Neural crest cell (in vitro differentiated cells): ENCODE data around the gene TRAF2. TPM values are rescaled to one million over a fixed set of nuclear protein-coding genes. Genes with fewer than 3 reads are reported as not detected.

Experiments used
- DNase-seq: peaks from one replicate; pipeline ENCODE4 v3.0.0; 2021; ENCODE audit warnings: low read depth, mixed read lengths, low spot score
- H3K27ac Mint-ChIP-seq: one replicate; pipeline ENCODE4 v1.8.0; 2021; ENCODE audit warnings: mild to moderate bottlenecking, mixed read lengths; ENCODE audit not compliant: unreplicated experiment
- H3K27me3 Mint-ChIP-seq: 2 replicates; pipeline ENCODE4 v1.8.0; 2021; ENCODE audit warnings: low read depth, mild to moderate bottlenecking, mixed read lengths
- H3K36me3 Mint-ChIP-seq: 2 replicates; pipeline ENCODE4 v1.8.0; 2021; ENCODE audit warnings: low read depth, mild to moderate bottlenecking, mixed read lengths
- H3K4me1 Mint-ChIP-seq: 2 replicates; pipeline ENCODE4 v1.8.0; 2021; ENCODE audit warnings: mixed read lengths
- H3K4me3 Mint-ChIP-seq: one replicate; pipeline ENCODE4 v1.8.0; 2021; ENCODE audit warnings: mild to moderate bottlenecking, mixed read lengths
- H3K9me3 Mint-ChIP-seq: 2 replicates; pipeline ENCODE4 v1.8.0; 2021; ENCODE audit warnings: mixed read lengths
- total RNA-seq: library from RNA; stranded (reverse); gene quantifications from 2 replicates; pipeline ENCODE4 v1.2.1, GENCODE V29; 2021
- TF ChIP-seq, protein P1 (sequence below): fragments of 200-600 bp; sonication (generic); conservative IDR thresholded peaks from 2 replicates; pipeline ENCODE4 v1.5.0; 2021; ENCODE audit warnings: antibody characterized with exemption, mild to moderate bottlenecking

TRAF2 gene
- total RNA-seq, 1 donor from 2014 or later: 30.1 TPM

GRCh38 chr9:136955202-136955942, 69.1 kb downstream of the TRAF2 start:
- DNase-seq: no peak
- Mint-ChIP-seq H3K27me3 (no peaks in the 10 kb centered on the region), H3K27ac (no peak overlapping the region), H3K9me3 (peaks cover 7% of the 10 kb centered on the region), H3K36me3 (no peaks in the 10 kb centered on the region), H3K4me1 (no peaks in the 10 kb centered on the region), H3K4me3 (no peak overlapping the region)
- TF ChIP-seq, protein P1, sequence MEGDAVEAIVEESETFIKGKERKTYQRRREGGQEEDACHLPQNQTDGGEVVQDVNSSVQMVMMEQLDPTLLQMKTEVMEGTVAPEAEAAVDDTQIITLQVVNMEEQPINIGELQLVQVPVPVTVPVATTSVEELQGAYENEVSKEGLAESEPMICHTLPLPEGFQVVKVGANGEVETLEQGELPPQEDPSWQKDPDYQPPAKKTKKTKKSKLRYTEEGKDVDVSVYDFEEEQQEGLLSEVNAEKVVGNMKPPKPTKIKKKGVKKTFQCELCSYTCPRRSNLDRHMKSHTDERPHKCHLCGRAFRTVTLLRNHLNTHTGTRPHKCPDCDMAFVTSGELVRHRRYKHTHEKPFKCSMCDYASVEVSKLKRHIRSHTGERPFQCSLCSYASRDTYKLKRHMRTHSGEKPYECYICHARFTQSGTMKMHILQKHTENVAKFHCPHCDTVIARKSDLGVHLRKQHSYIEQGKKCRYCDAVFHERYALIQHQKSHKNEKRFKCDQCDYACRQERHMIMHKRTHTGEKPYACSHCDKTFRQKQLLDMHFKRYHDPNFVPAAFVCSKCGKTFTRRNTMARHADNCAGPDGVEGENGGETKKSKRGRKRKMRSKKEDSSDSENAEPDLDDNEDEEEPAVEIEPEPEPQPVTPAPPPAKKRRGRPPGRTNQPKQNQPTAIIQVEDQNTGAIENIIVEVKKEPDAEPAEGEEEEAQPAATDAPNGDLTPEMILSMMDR: no peak

GRCh38 chr9:136955943-136956335, 69.6 kb downstream of the TRAF2 start:
- no peak for DNase-seq
- H3K36me3 Mint-ChIP-seq: no peaks in the 10 kb centered on the region
- no peaks in the 10 kb centered on the region for H3K27me3 Mint-ChIP-seq
- H3K4me1 Mint-ChIP-seq: no peaks in the 10 kb centered on the region
- no peak overlapping the region for H3K4me3 Mint-ChIP-seq
- peaks cover 7% of the 10 kb centered on the region for H3K9me3 Mint-ChIP-seq
- H3K27ac Mint-ChIP-seq: no peak overlapping the region
- TF ChIP-seq, protein P1: no peak

DNA sequence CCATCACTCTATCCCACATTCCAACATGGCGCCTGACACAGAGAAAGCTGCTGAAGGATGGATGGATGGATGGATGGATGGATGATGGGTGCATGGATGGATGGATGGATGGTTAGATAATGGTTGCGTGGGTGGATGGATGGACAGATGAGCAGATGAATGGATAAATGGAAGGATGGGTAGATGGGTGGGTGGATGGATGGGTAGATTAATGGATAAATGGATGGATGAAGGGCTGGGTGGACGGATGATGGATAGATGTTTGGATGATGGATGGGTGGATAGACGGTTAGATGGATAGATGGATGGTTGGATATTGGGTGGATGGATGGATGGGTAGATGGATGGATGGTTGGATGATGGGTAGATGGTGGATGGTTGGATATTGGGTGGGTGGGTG, 70.3 kb downstream of the TRAF2 start:
- Mint-ChIP-seq H3K4me1 (no peaks in the 10 kb centered on the region), H3K36me3 (no peaks in the 10 kb centered on the region), H3K4me3 (no peak overlapping the region), H3K27me3 (no peaks in the 10 kb centered on the region), H3K27ac (no peak overlapping the region), H3K9me3 (peaks cover 7% of the 10 kb centered on the region)
- TF ChIP-seq, protein P1: no peak
- no peak for DNase-seq

- Mint-ChIP-seq H3K4me1 (no peaks in the 10 kb centered on the region), H3K9me3 (peaks cover 7% of the 10 kb centered on the region), H3K36me3 (no peaks in the 10 kb centered on the region), H3K4me3 (no peak overlapping the region), H3K27ac (no peak overlapping the region), H3K27me3 (no peaks in the 10 kb centered on the region)
- TF ChIP-seq, protein P1: no peak
- DNase-seq: no peak
These were observed 71.1 kb downstream of the TRAF2 start for GRCh38 chr9:136957461-136957860.

DNA sequence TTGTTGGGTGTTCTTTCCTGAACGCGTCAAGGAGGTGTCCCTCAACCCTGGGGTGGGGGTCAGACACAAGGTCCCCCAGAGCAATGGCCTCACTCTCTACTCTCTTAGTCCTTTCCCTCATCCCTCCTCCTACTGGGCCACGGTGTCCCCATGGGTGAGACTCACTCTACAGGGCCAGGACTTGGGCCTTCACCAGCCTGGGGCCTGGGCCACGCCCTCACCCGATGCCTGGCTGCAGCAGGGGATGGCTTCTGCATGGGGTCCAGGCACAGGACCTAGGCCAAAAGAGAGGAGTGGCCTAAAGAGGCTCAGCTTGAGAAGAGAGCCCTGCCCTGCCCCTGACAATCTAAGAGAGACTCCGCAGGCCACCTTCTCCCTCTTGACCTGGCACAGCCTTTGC, 71.6 kb downstream of the TRAF2 start:
- no peak for DNase-seq
- H3K27ac Mint-ChIP-seq: no peak overlapping the region
- no peaks in the 10 kb centered on the region for H3K36me3 Mint-ChIP-seq
- peaks cover 7% of the 10 kb centered on the region for H3K9me3 Mint-ChIP-seq
- H3K4me3 Mint-ChIP-seq: no peak overlapping the region
- H3K4me1 Mint-ChIP-seq: peaks cover 2% of the 10 kb centered on the region
- TF ChIP-seq, protein P1: no peak
- no peaks in the 10 kb centered on the region for H3K27me3 Mint-ChIP-seq
